ENCODE results near the gene S100A4. TPM values are rescaled to one million over a fixed set of nuclear protein-coding genes. Genes with fewer than 3 reads are reported as not detected.
A peak's percentile ranks its signal among the peaks of the same experiment; 100 is the strongest.
"Not testable (repeated sequence)": the region's sequence is repeated elsewhere in the genome, so short reads cannot be mapped to it uniquely, and the experiment has no call there.

Gene S100A4
- total RNA-seq, 1 experiment from 2014 or later, result 12.3 TPM

DNA sequence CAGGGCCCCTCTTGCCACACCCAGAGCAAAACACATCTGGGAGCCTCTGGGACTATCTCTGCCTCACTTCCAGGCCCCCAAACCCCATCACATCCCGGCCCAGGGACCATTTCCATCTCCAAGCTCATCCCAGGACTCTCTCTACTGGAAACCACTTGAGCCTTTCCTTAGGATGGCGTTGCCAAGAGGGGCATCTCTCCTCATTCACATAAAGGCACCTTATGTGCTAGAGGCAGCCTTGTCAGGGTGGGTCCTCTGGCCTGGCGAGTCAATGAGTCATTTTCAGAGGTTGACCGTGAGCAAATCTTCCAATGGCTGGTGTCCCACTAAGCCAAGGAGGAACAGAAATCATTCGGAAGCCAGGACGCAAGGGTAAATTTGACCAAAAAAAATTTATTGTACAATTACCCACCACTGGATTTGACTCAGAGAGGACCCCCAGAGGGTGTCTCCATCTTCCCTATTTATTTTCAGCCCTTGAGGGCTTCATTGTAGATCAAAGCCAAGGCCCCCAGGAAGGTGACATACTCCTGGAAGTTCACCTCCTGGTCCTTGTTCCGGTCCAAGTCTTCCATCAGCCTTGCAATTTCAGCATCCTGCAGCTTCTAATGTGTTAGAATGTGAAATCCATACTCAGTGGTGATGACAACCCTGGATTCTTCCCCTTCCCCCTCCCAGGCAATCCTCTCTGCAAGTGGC lies 11.2 kb downstream of the S100A4 start:
- peak; percentile 78 for DNase-seq (ENCODE audit: low read depth)

DNA sequence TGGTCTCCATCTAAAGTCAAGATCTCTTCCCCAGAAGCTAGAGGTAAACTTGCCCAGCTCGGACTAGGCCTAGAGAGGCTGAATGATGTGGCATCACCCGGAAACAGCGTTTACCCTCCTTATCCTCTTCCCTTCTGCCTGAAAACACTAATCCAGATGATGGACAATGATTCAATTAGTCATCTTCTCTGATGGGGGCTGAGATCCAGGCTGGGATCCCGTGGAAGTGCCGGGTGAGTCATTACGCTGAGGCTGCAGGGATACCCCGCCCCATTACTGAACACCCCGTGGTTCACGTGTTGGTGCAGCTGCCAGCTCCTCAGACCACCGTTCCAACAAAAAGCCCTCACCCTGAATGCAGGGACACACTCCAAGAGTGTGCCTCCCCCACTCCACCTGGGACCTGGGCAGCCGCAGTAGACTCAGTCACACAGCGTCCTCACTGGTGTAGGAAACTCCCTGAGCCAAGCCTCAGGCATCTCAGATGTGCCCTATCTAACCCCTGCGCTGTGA lies 11.9 kb downstream of the S100A4 start:
- DNase-seq (ENCODE audit: low read depth), result peak; percentile 97

DNA sequence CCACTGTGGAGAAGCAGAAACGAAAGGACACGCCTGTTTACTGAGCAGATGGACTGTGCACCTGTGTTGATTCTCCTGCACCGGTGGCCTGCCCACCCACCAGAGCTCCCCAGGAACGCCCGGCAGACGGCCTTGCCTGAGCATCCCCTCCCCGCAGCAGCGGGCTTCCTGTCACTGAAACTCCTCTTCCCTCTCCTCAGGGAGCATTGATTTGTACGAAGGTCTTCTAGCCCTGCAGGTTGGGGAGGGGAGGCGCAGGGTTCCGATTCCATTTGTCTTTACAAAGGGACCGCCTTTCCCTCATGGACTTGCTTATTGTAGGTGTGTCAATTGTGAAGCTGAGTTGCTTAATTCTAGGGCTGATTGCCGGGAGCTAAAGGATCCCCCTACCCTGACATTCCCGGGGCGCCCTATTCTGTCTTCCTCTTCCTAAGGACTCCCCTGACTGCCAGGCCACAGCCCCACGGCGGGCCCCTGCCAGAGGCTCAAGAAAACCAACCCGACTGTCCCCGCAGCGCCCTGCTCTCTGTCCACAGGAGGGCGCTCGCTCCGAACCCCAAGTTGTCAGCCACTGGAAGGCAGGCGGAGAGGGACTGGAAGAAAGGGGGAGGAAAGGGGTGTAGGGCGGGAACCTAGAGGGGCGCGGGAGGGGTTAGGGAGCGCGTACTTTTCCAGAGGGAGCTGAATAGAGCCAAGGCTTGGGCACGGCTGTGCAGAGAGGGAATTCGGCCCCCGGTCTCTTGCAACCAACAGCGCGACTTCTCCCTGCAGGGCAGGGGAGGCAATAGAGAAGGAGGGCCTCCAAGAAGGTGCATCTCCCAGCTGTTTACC lies 12.6 kb downstream of the S100A4 start:
- DNase-seq (ENCODE audit: low read depth), result peak; percentile 82

DNA sequence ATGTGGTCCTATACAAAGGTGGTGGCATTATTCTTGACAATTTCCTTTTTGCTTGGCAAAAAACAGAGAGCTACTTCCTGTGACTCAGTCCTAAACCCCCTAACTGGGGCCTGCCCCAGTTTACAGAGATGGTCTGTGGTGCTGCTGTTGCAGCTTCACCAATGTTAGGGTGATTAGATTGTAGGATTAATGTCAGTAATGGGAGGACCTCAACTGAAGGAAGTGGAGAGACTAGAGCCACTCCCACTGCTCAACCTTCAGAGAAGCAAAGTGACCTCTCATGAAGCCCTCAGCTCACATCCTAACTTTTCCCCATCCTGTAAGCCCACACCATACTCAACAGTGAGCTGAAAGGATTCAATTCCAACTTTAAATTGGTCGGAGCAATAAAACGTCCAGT lies 13.4 kb downstream of the S100A4 start:
- no peak for DNase-seq (ENCODE audit: low read depth)

DNA sequence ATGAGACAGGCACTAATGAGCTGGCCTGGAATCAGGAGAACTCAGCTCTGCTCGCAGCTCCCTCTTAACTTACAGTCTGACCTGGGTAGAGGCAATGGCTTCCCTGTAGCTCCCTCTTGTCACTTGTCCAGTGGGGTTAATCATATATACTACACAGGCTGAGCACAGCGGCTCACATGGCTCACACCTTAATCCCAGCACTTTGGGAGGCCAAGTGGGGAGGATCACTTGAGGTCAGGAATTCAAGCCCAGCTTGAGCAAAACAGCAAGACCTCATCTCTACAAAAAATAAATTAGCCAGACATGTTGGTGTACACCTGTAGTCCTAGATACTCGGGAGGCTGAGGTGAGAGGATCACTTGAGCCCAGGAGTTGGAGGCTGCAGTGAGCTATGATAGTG lies 14.0 kb downstream of the S100A4 start:
- DNase-seq (ENCODE audit: low read depth), result no peak

DNA sequence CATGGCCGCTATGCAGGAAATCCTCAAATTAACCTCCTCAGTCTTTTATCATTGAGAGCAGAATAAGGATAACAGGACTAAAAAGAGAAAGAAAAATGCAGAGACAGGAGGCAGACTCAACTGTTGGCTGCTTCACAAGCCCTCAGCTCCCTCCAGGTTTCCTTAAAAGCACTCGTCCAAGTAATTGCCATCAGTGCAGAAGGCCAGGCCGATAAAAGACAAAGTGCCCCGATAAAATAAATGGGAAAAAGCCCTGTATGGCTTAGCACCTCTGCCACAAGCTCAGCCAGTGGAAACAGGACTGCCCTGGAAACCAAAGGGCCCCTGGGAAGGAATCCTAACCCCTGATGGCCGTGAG lies 17.9 kb downstream of the S100A4 start:
- DNase-seq (ENCODE audit: low read depth), result no peak

DNA sequence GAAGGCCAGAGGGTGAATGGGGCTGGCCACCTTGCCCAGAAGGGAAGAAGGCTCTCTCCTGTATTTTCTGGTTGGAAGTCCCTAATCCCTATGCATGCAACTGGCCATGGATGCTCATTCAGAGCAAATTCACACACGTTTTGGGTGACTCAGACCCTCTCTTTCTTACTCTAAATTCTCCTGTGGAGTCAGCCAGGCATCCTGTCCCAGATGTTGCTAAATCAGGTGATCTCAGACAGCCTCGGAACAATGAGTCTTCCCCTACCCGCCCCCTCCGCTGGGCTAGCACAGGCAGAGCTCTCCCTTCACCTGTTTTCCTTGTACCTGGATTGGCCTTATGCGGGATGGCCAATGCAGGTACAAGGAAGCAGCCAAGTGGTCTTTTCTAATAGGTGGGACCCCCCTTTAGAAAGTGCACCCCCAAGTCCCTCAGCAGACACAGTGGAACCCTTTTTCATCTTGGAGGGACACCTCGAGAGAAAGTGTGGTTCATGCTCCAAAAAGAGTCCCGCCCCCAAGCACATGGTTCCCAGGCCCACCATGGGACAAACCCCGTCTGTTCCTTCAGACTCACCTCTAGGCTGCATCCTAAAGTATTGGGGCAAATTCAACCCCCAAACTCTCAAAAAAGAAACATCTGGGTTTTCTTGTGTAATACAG lies 18.5 kb downstream of the S100A4 start:
- DNase-seq (ENCODE audit: low read depth), result no peak

DNA sequence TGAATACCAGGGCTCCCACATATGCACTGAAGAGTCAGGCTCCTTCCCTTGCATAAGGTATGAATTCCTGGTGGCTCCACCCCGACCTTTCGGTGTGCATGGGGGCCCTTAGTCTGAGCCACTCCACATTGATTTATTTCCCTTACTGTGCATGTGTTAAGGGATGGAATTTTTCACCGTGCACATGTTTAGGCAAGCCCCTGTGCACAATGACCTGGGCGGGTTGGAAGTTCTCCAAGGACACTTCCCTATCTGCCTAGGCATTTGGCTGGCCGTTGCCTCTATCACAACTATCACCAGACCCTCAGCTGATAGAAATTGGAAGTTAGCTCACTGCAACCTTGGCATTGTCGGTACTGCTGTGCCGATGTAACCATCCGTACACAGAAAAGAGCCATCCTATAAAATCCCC lies 19.5 kb downstream of the S100A4 start:
- DNase-seq (ENCODE audit: low read depth), result no peak

DNA sequence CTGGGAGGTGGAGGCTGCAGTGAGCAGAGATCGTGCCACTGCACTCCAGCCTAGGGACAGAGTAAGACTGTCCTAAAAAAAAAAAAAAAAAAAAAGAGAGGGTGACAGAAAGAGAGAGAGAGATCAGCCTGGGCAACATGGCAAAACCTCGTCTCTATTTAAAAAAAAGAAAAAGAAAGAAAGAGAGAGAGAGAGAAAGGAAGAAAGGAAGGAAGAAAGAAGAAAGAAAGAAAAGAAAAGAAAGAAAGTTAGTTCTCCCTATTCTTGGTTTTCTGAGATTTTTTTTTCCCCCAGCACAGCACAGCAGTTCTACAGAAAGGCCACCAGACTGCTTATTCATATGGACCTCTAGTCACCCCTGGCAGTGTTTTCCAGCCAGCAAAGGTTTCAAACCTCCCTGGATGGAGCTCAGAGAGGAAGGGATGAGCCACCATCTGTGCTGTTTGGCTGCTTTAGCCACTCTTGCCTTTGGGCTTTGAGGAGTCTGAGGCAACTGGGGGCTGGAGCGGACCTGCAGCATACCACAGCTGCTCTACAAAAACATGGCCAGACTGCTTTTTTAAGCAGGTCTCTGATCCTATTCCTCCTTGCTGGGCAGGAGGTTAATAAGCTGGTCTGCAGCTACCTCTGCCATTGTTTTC lies 20.4 kb downstream of the S100A4 start:
- no peak for DNase-seq (ENCODE audit: low read depth)

DNA sequence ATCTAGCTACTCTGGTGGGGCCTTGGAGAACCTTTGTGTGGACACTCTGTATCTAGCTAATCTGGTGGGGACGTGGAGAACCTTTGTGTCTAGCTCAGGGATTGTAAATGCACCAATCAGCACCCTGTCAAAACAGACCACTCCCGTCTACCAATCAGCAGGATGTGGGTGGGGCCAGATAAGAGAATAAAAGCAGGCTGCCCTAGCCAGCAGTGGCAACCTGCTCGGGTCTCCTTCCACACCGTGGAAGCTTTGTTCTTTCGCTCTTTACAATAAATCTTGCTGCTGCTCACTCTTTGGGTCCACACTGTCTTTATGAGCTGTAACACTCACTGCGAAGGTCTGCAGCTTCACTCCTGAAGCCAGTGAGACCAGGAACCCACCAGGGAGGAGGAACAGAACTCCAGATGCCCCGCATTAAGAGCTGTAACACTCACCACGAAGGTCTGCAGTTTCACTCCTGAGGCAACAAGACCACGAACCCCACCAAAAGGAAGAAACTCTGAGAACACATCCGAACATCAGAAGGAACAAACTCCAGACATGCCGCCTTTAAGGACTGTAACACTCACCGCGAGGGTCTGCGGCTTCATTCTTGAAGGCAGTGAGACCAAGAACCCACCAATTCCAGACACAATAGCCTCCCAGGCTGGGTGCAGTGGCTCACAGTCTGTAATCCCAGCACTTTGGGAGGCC lies 23.1 kb downstream of the S100A4 start:
- DNase-seq (ENCODE audit: low read depth), result not testable (repeated sequence)

DNA sequence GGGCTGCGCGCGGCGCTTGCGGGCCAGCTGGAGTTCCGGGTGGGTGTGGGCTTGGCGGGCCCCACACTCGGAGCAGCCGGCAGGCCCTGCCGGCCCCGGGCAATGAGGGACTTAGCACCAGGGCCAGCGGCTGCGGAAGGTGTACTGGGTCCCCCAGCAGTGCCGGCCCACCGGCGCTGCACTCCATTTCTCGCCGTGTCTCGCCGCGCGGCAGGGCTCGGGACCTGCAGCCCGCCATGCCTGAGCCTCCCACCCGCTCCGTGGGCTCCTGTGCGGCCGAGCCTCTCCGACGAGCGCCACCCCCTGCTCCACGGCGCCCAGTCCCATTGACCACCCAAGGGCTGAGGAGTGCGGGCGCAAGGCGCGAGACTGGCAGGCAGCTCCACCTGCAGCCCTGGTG lies 23.8 kb downstream of the S100A4 start:
- DNase-seq (ENCODE audit: low read depth), result not testable (repeated sequence)

DNA sequence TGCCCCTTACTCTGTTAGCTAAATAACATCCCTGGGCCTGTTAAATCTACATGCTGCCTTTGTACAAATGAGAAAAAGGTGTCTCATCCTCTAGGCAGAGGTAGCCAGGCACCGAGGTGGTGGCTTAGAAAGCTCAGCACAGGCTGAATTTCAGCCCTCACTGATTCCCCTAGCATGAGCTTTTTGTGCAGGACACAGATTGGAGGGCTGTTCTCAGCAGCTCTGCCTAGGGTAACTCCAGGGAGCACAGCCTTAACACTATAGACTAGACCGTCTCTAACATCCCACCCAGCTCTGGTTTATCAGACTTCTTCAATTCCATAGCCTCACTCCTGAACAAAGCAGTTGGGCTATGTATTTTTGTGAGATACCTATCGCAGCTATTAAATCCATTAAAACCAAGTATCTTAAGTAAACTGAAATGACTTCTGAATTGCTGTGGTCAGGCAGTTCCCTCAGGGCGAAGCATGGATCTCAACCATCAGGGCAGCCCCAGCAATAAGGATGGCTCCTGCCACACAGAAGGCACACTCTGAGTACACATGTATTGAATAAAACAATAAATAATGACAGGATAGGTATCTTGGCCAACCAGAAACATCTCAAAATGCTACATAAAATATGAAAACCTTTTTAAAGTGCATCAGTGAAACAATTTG lies 24.7 kb downstream of the S100A4 start:
- peak; percentile 64 for DNase-seq (ENCODE audit: low read depth)

DNA sequence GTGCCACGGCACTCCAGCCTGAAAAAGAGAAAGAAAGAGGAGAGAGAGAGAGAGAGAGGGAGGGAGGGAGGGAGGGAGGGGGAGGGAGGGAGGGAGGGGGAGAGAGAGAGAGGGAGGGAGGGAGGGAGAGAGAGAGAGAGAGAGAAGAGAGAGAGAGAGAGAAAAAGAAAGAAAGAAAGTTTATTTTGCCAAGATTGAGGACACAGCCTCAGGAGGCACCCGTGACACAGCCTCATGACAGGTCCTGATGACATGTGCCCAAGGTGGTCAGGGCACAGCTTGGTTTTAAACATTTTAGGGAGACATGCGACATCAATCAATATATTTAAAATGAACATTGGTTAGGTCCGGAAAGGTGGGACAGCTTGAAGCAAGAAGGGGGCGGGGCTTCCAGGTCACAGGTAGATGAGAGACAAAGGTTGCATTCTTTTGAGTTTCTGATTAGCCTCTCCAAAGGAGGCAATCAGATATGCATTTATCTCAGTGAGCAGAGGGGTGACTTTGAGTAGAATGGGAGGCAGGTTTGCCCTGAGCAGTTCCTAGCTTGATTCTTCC lies 25.4 kb downstream of the S100A4 start:
- not testable (repeated sequence) for DNase-seq (ENCODE audit: low read depth)

DNA sequence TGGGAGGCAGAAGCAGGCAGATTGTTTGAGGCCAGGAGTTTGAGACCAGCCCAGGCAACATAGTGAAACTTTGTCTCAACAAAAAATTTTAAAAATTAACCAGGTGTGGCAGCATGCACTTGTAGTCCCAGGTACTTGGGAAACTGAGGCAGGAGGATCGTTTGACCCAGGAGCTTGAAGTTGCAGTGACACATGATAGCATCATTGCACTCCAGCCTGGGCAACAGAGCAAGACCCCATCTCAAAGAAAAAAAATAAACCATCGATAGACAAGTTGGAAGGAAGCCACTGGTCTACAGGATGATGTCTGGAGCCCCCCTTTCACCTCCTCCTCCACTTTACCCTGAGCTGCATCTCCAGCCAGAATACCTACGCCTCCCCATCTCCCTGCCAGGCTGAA lies 26.4 kb downstream of the S100A4 start:
- DNase-seq (ENCODE audit: low read depth), result no peak

DNA sequence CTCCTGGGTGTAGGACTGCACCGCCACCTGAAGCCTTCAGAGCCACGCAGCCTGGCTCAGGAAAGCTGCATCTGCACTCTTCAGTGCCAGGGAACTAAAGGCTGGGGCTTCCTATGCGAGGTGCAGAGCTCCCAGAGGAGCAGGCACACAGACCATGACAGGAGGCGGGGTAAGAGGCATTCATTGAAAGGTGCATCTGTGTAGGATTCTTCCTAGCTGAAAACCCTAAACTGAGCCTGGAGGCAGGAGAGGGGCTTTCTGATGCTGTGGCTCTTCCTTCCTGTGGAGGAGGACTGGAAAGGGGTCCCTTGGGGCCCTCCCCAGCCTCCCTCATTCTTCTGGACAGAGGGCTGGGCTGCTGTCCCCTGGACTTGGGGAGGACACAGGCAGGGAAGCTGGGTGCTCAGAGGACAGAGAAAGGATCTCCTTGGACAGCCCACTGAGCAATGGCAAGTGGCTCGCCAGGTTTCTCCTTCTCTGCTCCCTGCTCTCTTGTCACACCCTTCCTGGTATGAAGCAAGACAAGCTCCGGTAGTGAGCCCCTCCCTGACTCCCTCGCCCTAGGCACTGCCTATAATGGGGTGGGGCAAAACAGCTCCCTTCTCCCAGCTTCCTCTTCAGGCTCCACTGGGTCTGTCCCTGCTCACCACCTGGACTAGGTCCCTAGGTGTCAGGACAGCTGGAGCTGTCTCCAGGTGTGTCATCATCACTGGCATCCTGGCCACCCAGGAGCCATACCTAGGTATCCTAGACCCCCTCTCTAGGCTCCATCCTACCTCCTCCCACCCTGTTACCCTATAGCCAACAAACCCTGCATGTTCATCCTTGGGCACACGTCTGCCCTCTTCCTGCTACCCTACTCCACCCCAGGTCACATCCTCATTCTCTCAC lies 29.9 kb downstream of the S100A4 start:
- no peak for DNase-seq (ENCODE audit: low read depth)

DNA sequence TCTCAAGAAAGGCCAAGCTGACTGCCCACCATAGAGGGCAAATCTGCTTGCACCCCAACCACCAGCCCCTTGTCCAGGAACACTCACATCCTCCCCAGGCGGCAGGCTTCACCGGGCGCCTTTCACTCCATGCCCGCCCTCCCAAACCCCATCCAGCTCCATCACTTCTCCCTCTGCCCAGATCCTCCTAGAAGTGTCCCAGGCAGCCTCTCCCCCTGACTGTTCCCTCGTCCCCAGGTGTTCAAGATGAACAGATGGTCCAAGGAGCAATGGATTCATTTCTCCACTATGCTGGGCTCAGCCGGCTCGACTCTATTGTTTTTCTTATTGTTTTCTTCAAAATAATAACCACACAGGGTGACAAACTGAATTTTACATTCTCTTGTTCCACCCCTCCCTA lies 31.9 kb downstream of the S100A4 start:
- no peak for DNase-seq (ENCODE audit: low read depth)

DNA sequence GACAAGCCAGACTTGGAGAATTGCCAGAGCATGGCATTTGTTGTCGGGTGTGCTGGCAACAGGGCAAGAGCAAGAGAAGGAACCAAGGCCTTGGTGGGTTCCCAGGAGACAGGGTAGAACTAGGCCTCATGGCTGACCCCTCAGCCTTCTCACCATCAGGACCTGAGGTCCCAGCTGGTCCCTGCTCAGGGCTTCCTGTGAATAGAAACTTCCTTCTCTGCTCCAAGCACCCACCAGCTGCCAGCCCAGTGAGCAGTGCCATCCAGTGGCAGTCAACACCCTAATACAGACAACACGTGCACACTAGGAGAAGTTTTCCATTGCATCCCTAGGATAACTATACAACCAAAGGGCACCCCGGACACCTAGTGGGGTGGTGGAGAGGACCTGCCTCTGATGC lies 32.6 kb downstream of the S100A4 start:
- peak; percentile 47 for DNase-seq (ENCODE audit: low read depth)

DNA sequence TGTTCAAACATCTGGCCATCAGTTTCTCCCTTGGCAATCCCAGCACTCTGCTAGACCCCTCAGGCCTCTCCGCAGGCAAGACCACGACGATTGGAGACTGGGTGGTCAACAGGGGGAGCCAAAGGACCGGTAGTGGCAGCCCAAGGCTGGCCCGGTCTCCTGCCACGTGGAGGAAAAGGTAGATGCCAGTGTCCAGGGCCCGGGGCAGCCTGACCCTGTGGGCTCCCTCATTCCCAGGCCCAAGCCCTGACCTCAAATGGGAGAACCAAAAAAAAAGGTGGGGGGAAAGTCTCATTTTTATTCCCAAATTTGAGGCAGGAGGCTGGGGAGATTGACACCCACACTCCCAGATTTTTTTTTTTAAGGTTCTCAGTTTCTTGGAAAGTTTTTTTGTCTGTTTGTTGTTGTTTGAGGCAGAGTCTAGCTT lies 34.6 kb downstream of the S100A4 start:
- peak; percentile 76 for DNase-seq (ENCODE audit: low read depth)

DNA sequence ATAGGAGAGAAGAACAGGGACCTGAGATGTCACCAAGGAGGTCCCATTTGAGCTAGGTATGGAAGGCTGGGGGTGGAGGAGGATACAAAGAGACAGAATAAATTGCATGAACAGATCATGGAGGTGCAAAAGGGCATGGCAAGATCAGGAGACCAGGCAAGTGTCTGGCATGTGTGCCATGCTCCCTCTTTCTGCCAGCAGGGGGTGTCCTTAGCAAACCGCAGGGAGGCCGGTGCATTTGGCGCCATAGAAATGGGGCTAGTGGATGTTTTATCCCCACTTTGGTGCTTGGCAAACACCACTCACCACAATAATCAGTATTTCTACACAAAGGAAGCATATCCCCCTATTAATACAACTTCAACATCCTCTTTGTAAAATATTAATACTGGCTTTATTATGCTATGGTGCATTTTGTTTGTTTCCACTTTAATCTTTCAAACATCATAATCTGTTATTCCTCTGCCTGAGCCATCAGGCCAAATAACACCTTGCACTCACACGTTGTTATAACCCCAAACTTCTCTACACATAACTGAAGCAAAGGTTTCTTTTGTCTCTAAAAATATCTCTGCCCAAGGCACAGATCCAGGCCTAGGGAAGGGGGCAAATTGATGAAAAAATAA lies 35.8 kb downstream of the S100A4 start:
- DNase-seq (ENCODE audit: low read depth), result no peak

All from M059J (cell line).